Measurements from ENCODE around the gene AGK.

DNA sequence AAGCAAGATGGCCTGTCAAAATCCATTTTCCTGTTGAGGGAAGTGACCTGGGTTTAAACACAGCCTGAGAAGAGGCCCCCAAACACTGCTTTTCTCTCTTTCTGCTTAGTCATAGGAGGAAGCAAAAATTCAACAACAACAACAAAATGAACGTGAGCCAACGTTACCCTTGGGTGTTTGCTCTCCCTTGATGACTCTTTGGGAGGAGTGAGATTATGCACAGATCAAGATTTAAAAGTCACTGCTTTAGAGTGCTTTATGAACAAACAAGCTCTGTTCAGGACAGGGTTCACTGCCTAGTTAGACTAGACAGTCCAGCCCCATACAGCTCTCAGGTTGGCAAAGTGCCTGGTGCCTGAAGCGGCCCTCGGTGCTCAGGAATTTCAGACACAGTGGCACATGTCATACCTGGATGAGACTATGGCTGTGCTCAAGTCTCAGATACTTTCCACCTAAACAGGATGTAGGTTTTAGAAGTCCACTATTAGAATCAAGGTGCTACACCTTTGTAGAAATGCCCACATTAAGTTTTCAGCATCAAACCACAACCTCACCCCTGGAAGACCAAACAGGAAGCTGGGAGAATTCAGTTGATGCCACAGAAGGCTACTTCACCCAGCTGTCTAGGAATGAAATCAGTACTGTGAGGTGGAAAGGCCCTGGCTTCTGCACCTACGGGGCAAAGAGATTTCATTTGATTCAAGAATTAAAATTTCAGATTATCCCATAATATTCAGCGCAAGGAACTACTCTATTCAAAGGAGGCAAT, 112.1 kb downstream of the AGK start:
- TF ChIP-seq, protein P1, sequence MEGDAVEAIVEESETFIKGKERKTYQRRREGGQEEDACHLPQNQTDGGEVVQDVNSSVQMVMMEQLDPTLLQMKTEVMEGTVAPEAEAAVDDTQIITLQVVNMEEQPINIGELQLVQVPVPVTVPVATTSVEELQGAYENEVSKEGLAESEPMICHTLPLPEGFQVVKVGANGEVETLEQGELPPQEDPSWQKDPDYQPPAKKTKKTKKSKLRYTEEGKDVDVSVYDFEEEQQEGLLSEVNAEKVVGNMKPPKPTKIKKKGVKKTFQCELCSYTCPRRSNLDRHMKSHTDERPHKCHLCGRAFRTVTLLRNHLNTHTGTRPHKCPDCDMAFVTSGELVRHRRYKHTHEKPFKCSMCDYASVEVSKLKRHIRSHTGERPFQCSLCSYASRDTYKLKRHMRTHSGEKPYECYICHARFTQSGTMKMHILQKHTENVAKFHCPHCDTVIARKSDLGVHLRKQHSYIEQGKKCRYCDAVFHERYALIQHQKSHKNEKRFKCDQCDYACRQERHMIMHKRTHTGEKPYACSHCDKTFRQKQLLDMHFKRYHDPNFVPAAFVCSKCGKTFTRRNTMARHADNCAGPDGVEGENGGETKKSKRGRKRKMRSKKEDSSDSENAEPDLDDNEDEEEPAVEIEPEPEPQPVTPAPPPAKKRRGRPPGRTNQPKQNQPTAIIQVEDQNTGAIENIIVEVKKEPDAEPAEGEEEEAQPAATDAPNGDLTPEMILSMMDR (IDR thresholded peaks at IDR 0.05): no peak
- TF ChIP-seq POLR2A (IDR thresholded peaks at IDR 0.05): no peak
